HG03521 (cell line): ENCODE data around the gene EFHD2.
"Not testable (repeated sequence)": the region's sequence is repeated elsewhere in the genome, so short reads cannot be mapped to it uniquely, and the experiment has no call there.

ENCODE experiments used
- ATAC-seq: cut with Tn5 transposase; IDR thresholded peaks from one replicate; pipeline ENCODE4 v1.9.1; 2021; ENCODE audit warnings: mild to moderate bottlenecking, moderate library complexity; ENCODE audit not compliant: unreplicated experiment

Gene EFHD2

DNA sequence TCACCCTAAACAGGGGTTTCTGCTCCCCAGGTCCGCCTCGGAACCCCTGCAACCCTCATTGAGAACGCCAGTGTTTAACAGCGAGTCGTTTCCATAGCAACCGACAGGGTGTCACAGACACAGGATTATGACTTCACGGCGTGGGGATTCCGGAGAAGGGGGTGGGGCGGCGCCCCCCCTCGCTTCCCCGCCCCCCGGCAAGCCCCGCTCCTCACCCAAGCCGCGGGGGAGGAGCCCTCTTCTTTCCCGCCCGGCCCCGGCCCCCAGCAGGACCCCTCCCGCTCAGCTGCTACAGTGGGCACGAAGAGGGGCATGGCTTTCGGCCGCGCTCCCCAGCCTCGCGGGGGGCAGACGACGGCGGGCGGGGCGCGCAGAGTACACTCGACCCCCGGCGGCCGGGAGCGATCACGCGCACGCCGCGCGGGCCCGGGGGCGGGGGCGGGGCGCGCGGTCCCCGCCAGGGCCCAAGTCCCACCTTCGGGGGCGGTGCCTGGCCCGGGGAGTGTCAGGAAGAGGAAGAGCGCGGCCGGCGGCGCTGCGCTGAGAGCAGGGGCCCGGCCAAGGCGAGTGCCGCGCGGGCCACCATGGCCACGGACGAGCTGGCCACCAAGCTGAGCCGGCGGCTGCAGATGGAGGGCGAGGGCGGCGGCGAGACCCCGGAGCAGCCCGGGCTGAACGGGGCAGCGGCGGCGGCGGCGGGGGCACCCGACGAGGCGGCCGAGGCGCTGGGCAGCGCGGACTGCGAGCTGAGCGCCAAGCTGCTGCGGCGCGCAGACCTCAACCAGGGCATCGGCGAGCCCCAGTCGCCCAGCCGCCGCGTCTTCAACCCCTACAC lies at the start of gene EFHD2:
Gene EFHD2 (plus strand): TSS at position 501 of the 835 bp plus-strand sequence. CDS start 84 bp downstream, at position 585.
- ATAC-seq = peak; percentile 74

DNA sequence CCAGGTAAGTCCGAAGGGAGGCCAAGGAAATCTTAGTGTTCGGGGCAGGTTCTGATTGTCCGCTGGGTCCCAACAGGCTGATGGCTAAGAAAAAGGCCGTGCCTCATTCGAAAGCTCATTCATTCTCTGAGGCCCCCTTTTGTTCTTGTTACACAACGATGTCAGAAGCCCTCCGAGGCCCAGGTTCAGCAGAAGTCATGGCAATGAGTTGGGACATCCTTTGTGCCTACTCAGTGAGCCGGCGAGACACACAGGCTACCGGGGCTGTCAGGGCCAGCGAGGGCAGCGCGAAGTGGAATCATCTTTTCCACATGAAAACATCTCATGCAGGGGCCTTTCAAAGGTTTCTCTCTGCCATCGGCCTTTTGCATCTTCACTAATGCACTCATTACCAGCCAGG lies 49.0 kb upstream of the EFHD2 start:
- no peak for ATAC-seq

GRCh38 chr1:15362096-15362736 lies 47.5 kb upstream of the EFHD2 start:
- ATAC-seq = no peak

GRCh38 chr1:15362737-15363128 lies 47.0 kb upstream of the EFHD2 start:
- ATAC-seq = no peak

DNA sequence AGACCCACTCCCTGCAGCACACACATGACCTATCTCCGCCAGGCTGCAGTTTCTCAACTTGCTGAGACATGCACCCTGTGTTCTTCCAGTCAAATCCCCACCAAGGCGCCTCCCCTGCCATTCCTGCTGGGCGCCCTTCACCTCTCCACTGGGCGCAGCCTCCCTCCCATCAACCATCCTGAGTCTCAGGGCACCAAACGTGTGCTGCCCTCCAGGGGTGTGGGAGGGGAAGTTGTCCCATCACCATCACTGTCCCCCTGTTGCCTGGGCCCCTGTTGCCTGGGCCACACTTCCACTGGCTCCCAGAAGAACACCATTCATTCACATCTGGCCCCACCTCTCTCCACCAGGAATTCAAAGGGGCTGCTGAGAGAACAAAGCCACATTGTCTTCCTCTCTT lies 44.9 kb upstream of the EFHD2 start:
- no peak for ATAC-seq

- ATAC-seq = no peak
Measured at GRCh38 chr1:15368888-15369287, 40.8 kb upstream of the EFHD2 start.

GRCh38 chr1:15370268-15370667 lies 39.4 kb upstream of the EFHD2 start:
- ATAC-seq = no peak

DNA sequence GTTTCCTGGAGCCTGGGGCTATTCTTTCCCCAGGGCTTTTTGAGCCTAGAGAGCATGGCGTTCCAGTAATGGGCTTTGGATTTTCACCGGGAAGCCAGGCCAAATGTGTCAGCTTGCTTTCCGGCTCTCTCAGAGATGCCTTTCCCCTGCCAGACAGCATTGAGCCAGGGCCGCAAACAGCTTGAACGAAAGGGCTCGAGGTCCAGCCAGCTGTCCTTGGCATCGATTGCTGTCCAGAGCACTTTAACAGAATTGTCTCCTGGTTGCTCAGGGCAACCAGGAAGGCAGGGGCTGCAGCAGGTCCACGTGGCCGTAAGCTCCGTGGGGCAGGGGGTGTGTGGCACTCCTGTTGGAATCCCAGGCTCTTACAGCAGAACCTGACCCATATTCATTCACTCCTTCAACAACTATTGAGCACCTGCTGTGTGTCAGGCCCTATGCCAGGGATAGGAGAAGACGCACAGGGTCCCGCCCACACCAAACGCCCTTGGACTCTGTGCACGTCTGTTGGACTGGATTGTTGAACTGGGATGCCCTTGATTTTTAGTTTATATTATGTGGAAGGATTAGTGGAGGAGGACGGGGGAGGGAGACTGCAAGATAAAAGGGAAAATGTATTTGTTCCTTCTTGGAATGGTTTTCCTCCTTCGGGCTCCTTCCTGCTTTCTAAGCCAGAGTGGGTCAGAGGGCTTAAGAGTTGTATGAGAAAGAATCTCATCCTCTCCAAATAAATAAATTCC lies 38.7 kb upstream of the EFHD2 start:
- no peak for ATAC-seq

GRCh38 chr1:15371610-15372545 lies 37.8 kb upstream of the EFHD2 start:
- ATAC-seq = no peak

GRCh38 chr1:15378729-15379128 lies 31.0 kb upstream of the EFHD2 start:
- no peak for ATAC-seq

DNA sequence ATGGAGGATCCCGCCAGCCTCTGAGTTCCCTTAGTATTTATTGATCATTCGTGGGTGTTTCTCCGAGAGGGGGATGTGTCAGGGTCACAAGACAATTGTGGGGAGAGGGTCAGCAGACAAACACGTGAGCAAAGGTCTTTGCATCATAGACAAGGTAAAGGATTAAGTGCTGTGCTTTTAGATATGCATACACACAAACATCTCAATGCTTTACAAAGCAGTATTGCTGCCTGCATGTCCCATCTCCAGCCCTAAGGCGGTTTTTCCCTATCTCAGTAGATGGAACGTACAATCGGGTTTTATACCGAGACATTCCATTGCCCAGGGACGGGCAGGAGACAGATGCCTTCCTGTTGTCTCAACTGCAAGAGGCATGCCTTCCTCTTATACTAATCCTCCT lies 30.5 kb upstream of the EFHD2 start:
- ATAC-seq = not testable (repeated sequence)

- no peak for ATAC-seq
Measured at GRCh38 chr1:15380601-15381508, 28.8 kb upstream of the EFHD2 start.

GRCh38 chr1:15381805-15382204 lies 27.9 kb upstream of the EFHD2 start:
- no peak for ATAC-seq

GRCh38 chr1:15382601-15383518 lies 26.8 kb upstream of the EFHD2 start:
- ATAC-seq = no peak

DNA sequence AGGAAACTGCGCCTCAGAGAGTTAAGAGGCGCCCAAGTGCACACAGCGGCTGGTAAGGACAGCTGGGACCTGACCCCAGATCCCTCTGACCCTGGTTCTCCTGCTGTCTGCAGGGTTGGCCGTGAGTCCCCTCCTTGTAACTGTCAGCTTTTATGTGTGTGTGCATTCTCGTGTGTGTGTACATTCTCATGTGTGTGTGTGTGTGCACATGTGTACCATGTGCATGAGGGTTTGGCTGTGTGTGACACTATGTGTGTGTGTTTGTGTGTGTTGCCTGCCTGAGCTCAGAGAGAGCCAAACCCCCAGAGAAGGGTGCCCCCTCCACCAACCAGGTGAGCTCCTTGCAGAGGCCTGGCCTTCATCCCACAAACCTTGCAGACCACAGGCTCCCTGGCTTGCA lies 25.9 kb upstream of the EFHD2 start:
- no peak for ATAC-seq

DNA sequence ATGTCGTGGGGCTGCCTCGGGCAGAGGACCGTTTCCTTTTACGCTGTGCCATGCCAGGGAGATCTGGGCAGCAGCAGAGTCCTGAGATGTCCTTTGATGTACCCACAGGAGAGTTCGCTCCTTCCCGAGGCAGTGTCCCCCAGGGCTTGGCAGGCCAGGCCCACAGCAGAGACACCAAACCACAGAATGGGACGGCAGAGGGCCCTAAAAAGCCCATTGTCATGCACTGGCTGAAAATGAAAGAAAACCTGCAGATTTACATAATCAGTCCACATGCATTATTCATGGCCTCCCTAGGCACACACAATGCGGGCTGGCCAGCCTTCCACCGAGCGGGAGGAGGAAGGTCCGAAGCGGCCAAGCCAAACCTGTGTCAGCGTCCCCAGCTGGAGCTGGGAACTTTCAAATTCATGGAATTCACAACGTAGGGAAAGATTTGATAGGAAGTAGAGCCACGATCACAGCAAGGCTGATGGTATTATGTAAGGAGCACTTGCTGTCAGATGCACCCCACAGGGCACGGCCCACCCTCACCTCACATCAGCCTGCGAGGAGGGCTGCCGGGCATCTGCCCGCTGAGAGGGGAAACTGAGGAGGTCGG lies 25.3 kb upstream of the EFHD2 start:
- ATAC-seq = no peak

DNA sequence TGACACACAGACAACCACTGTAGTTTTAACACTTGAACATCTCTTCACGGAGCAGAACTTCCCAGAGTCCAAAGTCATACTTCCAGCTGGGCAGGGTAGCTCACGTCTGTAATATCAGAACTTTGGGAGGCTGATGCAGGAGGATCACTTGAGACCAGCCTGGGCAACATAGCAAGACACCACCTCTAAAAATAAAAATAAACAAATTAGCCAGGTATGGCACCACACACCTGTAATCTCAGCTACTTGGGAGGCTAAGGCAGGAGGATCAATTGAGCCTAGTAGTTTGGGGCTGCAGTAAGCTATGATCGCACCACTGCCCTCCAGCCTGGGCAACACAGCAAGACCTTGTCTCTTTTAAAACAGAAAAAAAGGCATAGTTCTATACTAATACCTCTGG lies 24.3 kb upstream of the EFHD2 start:
- no peak for ATAC-seq

DNA sequence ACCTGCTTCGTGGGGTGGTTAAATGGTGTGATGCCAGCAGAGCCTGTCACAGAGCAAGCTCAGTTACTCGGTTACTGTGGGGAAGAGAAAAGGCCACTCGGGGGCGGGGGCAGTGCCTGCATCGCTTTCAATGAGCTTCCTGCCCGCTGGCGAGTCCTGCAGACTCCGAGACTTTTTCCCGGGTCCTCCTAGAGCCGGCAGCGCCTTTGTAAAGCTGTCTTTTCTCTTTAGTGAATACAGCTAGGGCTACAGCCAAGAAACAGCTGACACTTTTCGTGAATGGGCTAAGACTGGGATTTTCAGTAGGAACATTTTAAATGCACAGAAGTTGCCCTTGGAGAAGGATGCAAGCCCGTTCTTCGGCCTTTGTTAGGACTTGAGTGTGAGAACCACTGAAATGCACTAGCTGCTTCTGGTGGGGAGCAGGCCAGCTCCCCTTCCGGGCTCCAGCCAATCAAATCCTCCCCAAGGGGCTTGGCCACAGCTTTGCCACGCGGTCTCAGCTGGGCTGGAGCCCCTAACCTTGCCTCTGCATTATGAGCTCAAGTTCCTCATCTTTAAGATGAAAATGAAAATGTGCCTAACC lies 23.4 kb upstream of the EFHD2 start:
- no peak for ATAC-seq
